SU-DHL-6 (cell line): ENCODE data around the gene KCNA10.

Experiments
- H2AFZ ChIP-seq: fragments of 200-600 bp; sonication (generic); 2 replicates; pipeline ENCODE4 v1.6.1; 2014; ENCODE audit warnings: low read depth, mild to moderate bottlenecking, moderate library complexity, mixed read lengths, antibody characterized with exemption, low read length; ENCODE audit not compliant: severe bottlenecking
- H3F3A ChIP-seq: fragments of 200-600 bp; shearing (Covaris generic); 2 replicates; pipeline ENCODE4 v1.6.0; 2016; ENCODE audit warnings: antibody characterized with exemption, mild to moderate bottlenecking; ENCODE audit not compliant: insufficient read depth
- H3K27ac ChIP-seq: fragments of 200-600 bp; sonication (generic); 2 replicates; pipeline ENCODE4 v1.5.1; 2016; ENCODE audit warnings: low read depth, mild to moderate bottlenecking, low read length, moderate library complexity, mixed read lengths
- H3K27me3 ChIP-seq: fragments of 200-600 bp; sonication (generic), shearing (Covaris generic); 2 replicates; pipeline ENCODE4 v1.6.0; 2014; ENCODE audit warnings: mild to moderate bottlenecking, low read length
- H3K36me3 ChIP-seq: fragments of 200-600 bp; sonication (generic); 2 replicates; pipeline ENCODE4 v1.6.1; 2014; ENCODE audit warnings: mild to moderate bottlenecking, low read length, mixed read lengths
- H3K4me2 ChIP-seq: fragments of 300-600, 200-600 bp; shearing (Covaris generic), sonication (generic); 2 replicates; pipeline ENCODE4 v1.6.0; 2014; ENCODE audit warnings: low read length, low read depth, mild to moderate bottlenecking; ENCODE audit not compliant: poor library complexity, severe bottlenecking
- H3K4me3 ChIP-seq: fragments of 200-600 bp; sonication (generic); 2 replicates; pipeline ENCODE4 v1.5.1; 2014; ENCODE audit warnings: antibody characterized with exemption, low read length, mild to moderate bottlenecking, mixed read lengths; ENCODE audit not compliant: insufficient read depth, poor library complexity, severe bottlenecking
- H3K79me2 ChIP-seq: fragments of 200-600 bp; sonication (generic); 2 replicates; pipeline ENCODE4 v1.6.1; 2014; ENCODE audit warnings: mild to moderate bottlenecking, low read length, moderate library complexity; ENCODE audit not compliant: insufficient read depth
- H3K9ac ChIP-seq: fragments of 200-600 bp; sonication (generic); 2 replicates; pipeline ENCODE4 v1.7.0; 2014; ENCODE audit warnings: mild to moderate bottlenecking, low read length
- H3K9me2 ChIP-seq: fragments of 200-600 bp; sonication (generic); replicated peaks from 2 replicates; pipeline ENCODE4 v1.6.1; 2014; ENCODE audit warnings: low read length; ENCODE audit not compliant: insufficient read depth
- H3K9me3 ChIP-seq: fragments of 200-600 bp; sonication (generic); 2 replicates; pipeline ENCODE4 v1.6.1; 2014; ENCODE audit warnings: low read length, mixed read lengths; ENCODE audit not compliant: insufficient read depth
- H4K20me1 ChIP-seq: fragments of 200-600 bp; sonication (generic); 2 replicates; pipeline ENCODE4 v1.6.1; 2014; ENCODE audit warnings: low read depth, mild to moderate bottlenecking, antibody characterized with exemption, low read length, moderate library complexity, mixed read lengths
- EZH2phosphoT487 ChIP-seq: fragments of 200-600 bp; sonication (generic), shearing (Covaris generic); conservative IDR thresholded peaks from 2 replicates; pipeline ENCODE4 v1.6.1; 2018; ENCODE audit warnings: mild to moderate bottlenecking, antibody characterized with exemption, low read length, moderate library complexity, mixed read lengths
- TF ChIP-seq, protein P1 (sequence below): fragments of 200-600 bp; sonication (generic); IDR thresholded peaks from one replicate; pipeline ENCODE4 v1.5.1; 2017; ENCODE audit warnings: antibody characterized with exemption, mild to moderate bottlenecking, low read length, moderate library complexity; ENCODE audit not compliant: insufficient read depth, poor library complexity, severe bottlenecking

Gene KCNA10

DNA sequence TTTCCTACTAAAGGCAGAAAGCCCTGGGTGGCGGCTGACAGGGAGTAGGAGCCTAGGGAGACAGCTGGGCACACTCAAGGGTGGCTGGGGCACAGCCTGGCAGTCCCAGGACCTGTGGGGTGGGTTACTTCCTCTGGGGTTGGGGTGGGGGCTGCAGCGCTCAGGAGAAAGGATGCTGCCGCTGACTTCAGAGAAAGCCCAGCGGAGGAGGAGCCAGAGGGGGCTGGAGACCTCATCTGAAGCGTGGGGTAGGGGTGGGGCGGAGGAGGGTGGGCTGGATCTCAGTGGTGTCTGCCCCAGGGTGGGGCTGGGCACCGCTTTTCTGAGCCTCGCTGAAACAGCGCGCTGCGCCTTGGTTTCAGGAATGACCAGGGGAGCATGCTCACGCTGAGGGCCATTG, 30.8 kb downstream of the KCNA10 start:
- Histone ChIP-seq H3K4me3 (no peak overlapping the region), H3K36me3 (no peaks in the 10 kb centered on the region), H3K27me3 (no peaks in the 10 kb centered on the region), H3K9ac (no peak overlapping the region), H3K4me2 (no peak overlapping the region), H3F3A (no peaks in the 10 kb centered on the region), H3K79me2 (no peaks in the 10 kb centered on the region), H2AFZ (no peak overlapping the region), H3K9me2 (no peaks in the 10 kb centered on the region), H4K20me1 (no peaks in the 10 kb centered on the region), H3K27ac (no peak overlapping the region), H3K9me3 (no peaks in the 10 kb centered on the region)
- no peak for TF ChIP-seq EZH2phosphoT487
- TF ChIP-seq, protein P1, sequence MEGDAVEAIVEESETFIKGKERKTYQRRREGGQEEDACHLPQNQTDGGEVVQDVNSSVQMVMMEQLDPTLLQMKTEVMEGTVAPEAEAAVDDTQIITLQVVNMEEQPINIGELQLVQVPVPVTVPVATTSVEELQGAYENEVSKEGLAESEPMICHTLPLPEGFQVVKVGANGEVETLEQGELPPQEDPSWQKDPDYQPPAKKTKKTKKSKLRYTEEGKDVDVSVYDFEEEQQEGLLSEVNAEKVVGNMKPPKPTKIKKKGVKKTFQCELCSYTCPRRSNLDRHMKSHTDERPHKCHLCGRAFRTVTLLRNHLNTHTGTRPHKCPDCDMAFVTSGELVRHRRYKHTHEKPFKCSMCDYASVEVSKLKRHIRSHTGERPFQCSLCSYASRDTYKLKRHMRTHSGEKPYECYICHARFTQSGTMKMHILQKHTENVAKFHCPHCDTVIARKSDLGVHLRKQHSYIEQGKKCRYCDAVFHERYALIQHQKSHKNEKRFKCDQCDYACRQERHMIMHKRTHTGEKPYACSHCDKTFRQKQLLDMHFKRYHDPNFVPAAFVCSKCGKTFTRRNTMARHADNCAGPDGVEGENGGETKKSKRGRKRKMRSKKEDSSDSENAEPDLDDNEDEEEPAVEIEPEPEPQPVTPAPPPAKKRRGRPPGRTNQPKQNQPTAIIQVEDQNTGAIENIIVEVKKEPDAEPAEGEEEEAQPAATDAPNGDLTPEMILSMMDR, result no peak

DNA sequence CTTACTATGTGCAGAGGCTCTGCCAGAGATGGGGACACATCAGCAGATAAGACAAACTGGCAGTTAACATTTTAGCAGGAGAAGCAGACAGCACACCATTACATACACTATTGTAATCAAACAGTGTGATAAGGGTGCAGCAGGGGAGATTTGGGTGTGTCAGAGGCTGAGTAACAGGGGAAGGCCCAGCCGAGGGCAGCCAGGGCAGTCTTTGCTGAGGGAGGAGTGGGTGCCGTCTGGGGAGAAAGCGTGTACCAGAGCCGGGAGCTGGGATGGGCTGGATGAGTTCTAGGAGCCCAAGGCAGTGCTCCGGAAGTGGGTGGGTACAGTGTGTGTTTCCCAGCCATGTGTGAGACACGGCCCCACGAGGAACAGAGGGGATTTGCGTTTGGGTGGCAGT, 31.2 kb downstream of the KCNA10 start:
- Histone ChIP-seq H2AFZ (no peak overlapping the region), H3K9me2 (no peaks in the 10 kb centered on the region), H4K20me1 (no peaks in the 10 kb centered on the region), H3F3A (no peaks in the 10 kb centered on the region), H3K4me3 (no peak overlapping the region), H3K27ac (no peak overlapping the region), H3K79me2 (no peaks in the 10 kb centered on the region), H3K9me3 (no peaks in the 10 kb centered on the region), H3K36me3 (no peaks in the 10 kb centered on the region), H3K4me2 (no peak overlapping the region), H3K9ac (no peak overlapping the region), H3K27me3 (no peaks in the 10 kb centered on the region)
- TF ChIP-seq, protein P1, result no peak
- no peak for TF ChIP-seq EZH2phosphoT487

DNA sequence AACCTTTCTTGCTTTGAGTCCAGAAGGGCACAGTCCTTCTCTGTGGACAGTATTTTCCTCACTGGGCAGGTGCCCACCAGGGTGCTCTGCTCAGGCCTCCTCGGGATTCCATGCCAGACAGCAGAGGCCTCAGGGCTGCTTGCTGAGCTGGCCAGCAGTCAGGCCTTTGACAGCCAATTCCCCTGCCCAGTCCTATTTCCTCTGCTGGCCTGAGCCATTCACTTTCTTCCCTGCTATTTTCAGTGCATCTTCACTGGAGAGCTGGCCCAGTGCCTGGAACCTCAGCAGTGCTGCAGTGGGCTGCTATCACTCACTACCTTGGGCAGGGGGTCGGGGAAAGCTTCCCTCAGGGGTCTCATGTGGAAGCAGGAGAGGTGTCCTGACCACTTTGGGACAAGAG, 33.2 kb downstream of the KCNA10 start:
- Histone ChIP-seq H3K27ac (no peak overlapping the region), H3K4me2 (no peak overlapping the region), H3K4me3 (no peak overlapping the region), H3K9me3 (no peaks in the 10 kb centered on the region), H3K27me3 (no peaks in the 10 kb centered on the region), H4K20me1 (no peaks in the 10 kb centered on the region), H3F3A (no peaks in the 10 kb centered on the region), H2AFZ (no peak overlapping the region), H3K36me3 (no peaks in the 10 kb centered on the region), H3K9ac (no peak overlapping the region), H3K79me2 (no peaks in the 10 kb centered on the region), H3K9me2 (no peaks in the 10 kb centered on the region)
- no peak for TF ChIP-seq EZH2phosphoT487
- TF ChIP-seq, protein P1, result no peak
